ENCODE data around the gene CCNL2. TPM values are rescaled to one million over a fixed set of nuclear protein-coding genes. Genes with fewer than 3 reads are reported as not detected.

The CCNL2 gene
- total and polyA plus RNA-seq, 4 donors, result 46.4 to 170 (median 104) TPM

- no peak for TF ChIP-seq JUND (IDR thresholded peaks at IDR 0.05)
- no peak for TF ChIP-seq RAD21 (IDR thresholded peaks at IDR 0.05)
- TF ChIP-seq EGR1 (IDR thresholded peaks at IDR 0.05; ENCODE audit: low read depth in 2 of 2), result no peak
- TF ChIP-seq HNF4A (conservative IDR thresholded peaks at IDR 0.05), result no peak
- no peak for TF ChIP-seq SP1 (IDR thresholded peaks at IDR 0.05)
- no peak for TF ChIP-seq FOXA1 (IDR thresholded peaks at IDR 0.05)
- TF ChIP-seq FOXA2 (IDR thresholded peaks at IDR 0.05), result no peak
- TF ChIP-seq, protein P1, sequence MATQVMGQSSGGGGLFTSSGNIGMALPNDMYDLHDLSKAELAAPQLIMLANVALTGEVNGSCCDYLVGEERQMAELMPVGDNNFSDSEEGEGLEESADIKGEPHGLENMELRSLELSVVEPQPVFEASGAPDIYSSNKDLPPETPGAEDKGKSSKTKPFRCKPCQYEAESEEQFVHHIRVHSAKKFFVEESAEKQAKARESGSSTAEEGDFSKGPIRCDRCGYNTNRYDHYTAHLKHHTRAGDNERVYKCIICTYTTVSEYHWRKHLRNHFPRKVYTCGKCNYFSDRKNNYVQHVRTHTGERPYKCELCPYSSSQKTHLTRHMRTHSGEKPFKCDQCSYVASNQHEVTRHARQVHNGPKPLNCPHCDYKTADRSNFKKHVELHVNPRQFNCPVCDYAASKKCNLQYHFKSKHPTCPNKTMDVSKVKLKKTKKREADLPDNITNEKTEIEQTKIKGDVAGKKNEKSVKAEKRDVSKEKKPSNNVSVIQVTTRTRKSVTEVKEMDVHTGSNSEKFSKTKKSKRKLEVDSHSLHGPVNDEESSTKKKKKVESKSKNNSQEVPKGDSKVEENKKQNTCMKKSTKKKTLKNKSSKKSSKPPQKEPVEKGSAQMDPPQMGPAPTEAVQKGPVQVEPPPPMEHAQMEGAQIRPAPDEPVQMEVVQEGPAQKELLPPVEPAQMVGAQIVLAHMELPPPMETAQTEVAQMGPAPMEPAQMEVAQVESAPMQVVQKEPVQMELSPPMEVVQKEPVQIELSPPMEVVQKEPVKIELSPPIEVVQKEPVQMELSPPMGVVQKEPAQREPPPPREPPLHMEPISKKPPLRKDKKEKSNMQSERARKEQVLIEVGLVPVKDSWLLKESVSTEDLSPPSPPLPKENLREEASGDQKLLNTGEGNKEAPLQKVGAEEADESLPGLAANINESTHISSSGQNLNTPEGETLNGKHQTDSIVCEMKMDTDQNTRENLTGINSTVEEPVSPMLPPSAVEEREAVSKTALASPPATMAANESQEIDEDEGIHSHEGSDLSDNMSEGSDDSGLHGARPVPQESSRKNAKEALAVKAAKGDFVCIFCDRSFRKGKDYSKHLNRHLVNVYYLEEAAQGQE (IDR thresholded peaks at IDR 0.05), result no peak
- no peak for TF ChIP-seq RXRA (IDR thresholded peaks at IDR 0.05)
- TF ChIP-seq, protein P2, sequence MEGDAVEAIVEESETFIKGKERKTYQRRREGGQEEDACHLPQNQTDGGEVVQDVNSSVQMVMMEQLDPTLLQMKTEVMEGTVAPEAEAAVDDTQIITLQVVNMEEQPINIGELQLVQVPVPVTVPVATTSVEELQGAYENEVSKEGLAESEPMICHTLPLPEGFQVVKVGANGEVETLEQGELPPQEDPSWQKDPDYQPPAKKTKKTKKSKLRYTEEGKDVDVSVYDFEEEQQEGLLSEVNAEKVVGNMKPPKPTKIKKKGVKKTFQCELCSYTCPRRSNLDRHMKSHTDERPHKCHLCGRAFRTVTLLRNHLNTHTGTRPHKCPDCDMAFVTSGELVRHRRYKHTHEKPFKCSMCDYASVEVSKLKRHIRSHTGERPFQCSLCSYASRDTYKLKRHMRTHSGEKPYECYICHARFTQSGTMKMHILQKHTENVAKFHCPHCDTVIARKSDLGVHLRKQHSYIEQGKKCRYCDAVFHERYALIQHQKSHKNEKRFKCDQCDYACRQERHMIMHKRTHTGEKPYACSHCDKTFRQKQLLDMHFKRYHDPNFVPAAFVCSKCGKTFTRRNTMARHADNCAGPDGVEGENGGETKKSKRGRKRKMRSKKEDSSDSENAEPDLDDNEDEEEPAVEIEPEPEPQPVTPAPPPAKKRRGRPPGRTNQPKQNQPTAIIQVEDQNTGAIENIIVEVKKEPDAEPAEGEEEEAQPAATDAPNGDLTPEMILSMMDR (IDR thresholded peaks at IDR 0.05; ENCODE audit: low read depth, low read length, missing input control), result no peak
- no peak for TF ChIP-seq NR2F2 (IDR thresholded peaks at IDR 0.05)
- no peak for TF ChIP-seq YY1 (IDR thresholded peaks at IDR 0.05)
- TF ChIP-seq, protein P3, sequence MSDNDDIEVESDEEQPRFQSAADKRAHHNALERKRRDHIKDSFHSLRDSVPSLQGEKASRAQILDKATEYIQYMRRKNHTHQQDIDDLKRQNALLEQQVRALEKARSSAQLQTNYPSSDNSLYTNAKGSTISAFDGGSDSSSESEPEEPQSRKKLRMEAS (IDR thresholded peaks at IDR 0.05), result no peak
- no peak for TF ChIP-seq HNF4G (IDR thresholded peaks at IDR 0.05)
- TF ChIP-seq GABPA (IDR thresholded peaks at IDR 0.05 in 1 of 2, conservative IDR thresholded peaks at IDR 0.05 in 1 of 2), result no peak
- TF ChIP-seq, protein P4, sequence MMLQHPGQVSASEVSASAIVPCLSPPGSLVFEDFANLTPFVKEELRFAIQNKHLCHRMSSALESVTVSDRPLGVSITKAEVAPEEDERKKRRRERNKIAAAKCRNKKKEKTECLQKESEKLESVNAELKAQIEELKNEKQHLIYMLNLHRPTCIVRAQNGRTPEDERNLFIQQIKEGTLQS (IDR thresholded peaks at IDR 0.05), result no peak
- no peak for TF ChIP-seq TAF1 (conservative IDR thresholded peaks at IDR 0.05)
- no peak overlapping the region for H3K4me3 ChIP-seq (ENCODE audit: low read depth in 1 of 3, low read length in 3 of 3)
- DNase-seq (ENCODE audit: low spot score), result no peak
- H3K9ac ChIP-seq (ENCODE audit: low read depth in 1 of 2, low read length in 2 of 2), result no peak overlapping the region
- peaks cover 43 to 90% (median 73%) of the 10 kb centered on the region in 4 donors for H3K4me1 ChIP-seq (ENCODE audit: control insufficient read depth in 4 of 4, insufficient read depth in 4 of 4, low read length in 3 of 4)
- WGBS, result 87% methylated on average over 4 of the region's 4 CpGs
- peaks cover 0 to under 1% (median 0%) of the 10 kb centered on the region in 4 donors for H3K36me3 ChIP-seq (ENCODE audit: control insufficient read depth in 4 of 4, insufficient read depth in 3 of 4, low read depth in 1 of 4, low read length in 3 of 4)
- peak overlapping the region; percentile 86 to 87 for H3K27ac ChIP-seq (ENCODE audit: low read depth in 1 of 2, low read length in 2 of 2)
- H3K27me3 ChIP-seq (ENCODE audit: control insufficient read depth in 4 of 4, insufficient read depth in 4 of 4, low read length in 3 of 4), result no peaks in the 10 kb centered on the region
- H3K9me3 ChIP-seq (ENCODE audit: control insufficient read depth in 4 of 4, low read length in 3 of 4), result no peaks in the 10 kb centered on the region
Observed at GRCh38 chr1:1434824-1435105, 35.6 kb upstream of the CCNL2 start.

- Histone ChIP-seq H3K9me3 (ENCODE audit: control insufficient read depth in 4 of 4, low read length in 3 of 4) (no peaks in the 10 kb centered on the region), H3K4me3 (ENCODE audit: low read depth in 1 of 3, low read length in 3 of 3) (no peak overlapping the region), H3K27ac (ENCODE audit: low read depth in 1 of 2, low read length in 2 of 2) (peak overlapping the region; percentile 86 to 87), H3K36me3 (ENCODE audit: control insufficient read depth in 4 of 4, insufficient read depth in 3 of 4, low read depth in 1 of 4, low read length in 3 of 4) (no peaks in the 10 kb centered on the region), H3K27me3 (ENCODE audit: control insufficient read depth in 4 of 4, insufficient read depth in 4 of 4, low read length in 3 of 4) (no peaks in the 10 kb centered on the region), H3K9ac (ENCODE audit: low read depth in 1 of 2, low read length in 2 of 2) (no peak overlapping the region), H3K4me1 (ENCODE audit: control insufficient read depth in 4 of 4, insufficient read depth in 4 of 4, low read length in 3 of 4) (peaks cover 43 to 94% (median 76%) of the 10 kb centered on the region in 4 donors)
- TF ChIP-seq, protein P2 (IDR thresholded peaks at IDR 0.05; ENCODE audit: low read depth, low read length, missing input control), result peak; percentile 2
- peak; percentile 11 for TF ChIP-seq NR2F2 (IDR thresholded peaks at IDR 0.05)
- no peak for TF ChIP-seq TAF1 (conservative IDR thresholded peaks at IDR 0.05)
- 55% methylated on average over 32 of the region's 32 CpGs for WGBS
- DNase-seq (ENCODE audit: low spot score), result no peak
Observed at GRCh38 chr1:1434131-1434823, 35.1 kb upstream of the CCNL2 start.
